ENCODE measurements around the gene STK11.

- no peak for TF ChIP-seq POLR2A (IDR thresholded peaks at IDR 0.05)
- no peak for TF ChIP-seq CTCF (IDR thresholded peaks at IDR 0.05)
These were observed 9.5 kb downstream of the STK11 start for GRCh38 chr19:1214862-1215731.

Measured in breast epithelium (tissue), 3 donors.